IMR-90 (cell line): Measurements from ENCODE around the gene IRS2. TPM values are rescaled to one million over a fixed set of nuclear protein-coding genes. Genes with fewer than 3 reads are reported as not detected.

Source experiments
- ATAC-seq: fragments of 200-7000 bp; cut with Tn5 transposase; 2 replicates; pipeline ENCODE4 v1.9.1; 2020; ENCODE audit warnings: low read depth, mild to moderate bottlenecking, moderate library complexity
- BruUV-seq: library from RNA; stranded (reverse); fragments of 400-500 nt; replicated peaks from 2 replicates; lab custom pipeline; 2021; lab: Mats Ljungman, UMichigan
- CTCF ChIA-PET: fragments of 300-600 bp; formaldehyde crosslinking; extraction: SDS; loops from one replicate; lab custom pipeline; 2021; ENCODE audit warnings: antibody characterized with exemption; lab: Yijun Ruan, JAX
- POLR2A ChIA-PET: fragments of 300-600 bp; sonication (Branson Sonifier 250); formaldehyde crosslinking; loops from one replicate; lab custom pipeline; 2022; ENCODE audit warnings: antibody characterized with exemption; ENCODE audit not compliant: unreplicated experiment; lab: Charles Lee
- DNase-seq: peaks from one replicate; pipeline ENCODE4 v3.0.0; 2013
- H2AFZ ChIP-seq: replicated peaks from 2 replicates; pipeline ENCODE3; 2013; ENCODE audit warnings: low read length, mild to moderate bottlenecking; ENCODE audit not compliant: poor library complexity
- H2AK5ac ChIP-seq: 2 replicates; pipeline ENCODE4 v1.6.1; 2013; ENCODE audit warnings: low read depth, low read length, inconsistent platforms
- H2AK9ac ChIP-seq: replicated peaks from 2 replicates; pipeline ENCODE3; 2013; ENCODE audit warnings: mild to moderate bottlenecking, low read depth, low read length, moderate library complexity; ENCODE audit not compliant: poor library complexity
- H2BK120ac ChIP-seq: 2 replicates; pipeline ENCODE4 v1.6.1; 2013; ENCODE audit warnings: low read depth, low read length, inconsistent platforms
- H2BK15ac ChIP-seq: 3 replicates; pipeline ENCODE4 v1.6.1; 2013; ENCODE audit warnings: low read depth, low read length, inconsistent platforms
- H2BK20ac ChIP-seq: 2 replicates; pipeline ENCODE4 v1.6.1; 2013; ENCODE audit warnings: low read depth, mild to moderate bottlenecking, inconsistent platforms, low read length, moderate library complexity
- H2BK5ac ChIP-seq: 2 replicates; pipeline ENCODE4 v1.6.1; 2013; ENCODE audit warnings: mild to moderate bottlenecking, low read depth, low read length, inconsistent platforms; ENCODE audit not compliant: poor library complexity, severe bottlenecking
- H3K14ac ChIP-seq: replicated peaks from 2 replicates; pipeline ENCODE4 v1.6.1; 2013; ENCODE audit warnings: low read depth, low read length, inconsistent platforms
- H3K18ac ChIP-seq: 2 replicates; pipeline ENCODE4 v1.6.1; 2013; ENCODE audit warnings: low read depth, low read length, control low read depth
- H3K23ac ChIP-seq: 2 replicates; pipeline ENCODE4 v1.6.1; 2013; ENCODE audit warnings: low read depth, low read length, inconsistent platforms
- H3K27ac ChIP-seq: 2 replicates; pipeline ENCODE4 v1.5.1; 2013; ENCODE audit warnings: mild to moderate bottlenecking, control low read depth, low read length; ENCODE audit not compliant: insufficient read depth
- H3K27me3 ChIP-seq: 2 replicates; pipeline ENCODE4 v1.6.1; 2013; ENCODE audit warnings: low read length; ENCODE audit not compliant: control insufficient read depth, insufficient read depth
- H3K36me3 ChIP-seq: 2 replicates; pipeline ENCODE4 v1.6.1; 2013; ENCODE audit warnings: low read length, mixed read lengths; ENCODE audit not compliant: control insufficient read depth, insufficient read depth
- H3K4ac ChIP-seq: 2 replicates; pipeline ENCODE4 v1.6.1; 2013; ENCODE audit warnings: low read depth, low read length, inconsistent platforms
- H3K4me1 ChIP-seq: 2 replicates; pipeline ENCODE4 v1.6.1; 2013; ENCODE audit warnings: low read length, mixed read lengths; ENCODE audit not compliant: control insufficient read depth, insufficient read depth
- H3K4me2 ChIP-seq: 2 replicates; pipeline ENCODE4 v1.6.1; 2013; ENCODE audit warnings: low read depth, mild to moderate bottlenecking, control low read depth, low read length, moderate library complexity
- H3K4me3 ChIP-seq: 2 replicates; pipeline ENCODE4 v1.5.1; 2013; ENCODE audit warnings: low read depth, mild to moderate bottlenecking, control low read depth, low read length, moderate library complexity; ENCODE audit not compliant: insufficient read depth
- H3K56ac ChIP-seq: 2 replicates; pipeline ENCODE4 v1.6.1; 2013; ENCODE audit warnings: low read length, inconsistent platforms; ENCODE audit not compliant: insufficient read depth; ENCODE audit errors: extremely low read depth
- H3K79me1 ChIP-seq, 2 experiments: 2 replicates each; pipeline ENCODE4 v1.6.1; 2013; ENCODE audit warnings: low read length in 2 of 2, inconsistent platforms in 1 of 2, low read depth in 1 of 2
- H3K9ac ChIP-seq: 2 replicates; pipeline ENCODE4 v1.6.1; 2013; ENCODE audit warnings: low read depth, low read length, control low read depth
- H3K9me1 ChIP-seq: 2 replicates; pipeline ENCODE4 v1.6.1; 2013; ENCODE audit warnings: low read length, inconsistent platforms; ENCODE audit not compliant: insufficient read depth
- H3K9me3 ChIP-seq: 2 replicates; pipeline ENCODE4 v1.6.1; 2013; ENCODE audit warnings: low read length; ENCODE audit not compliant: control insufficient read depth, insufficient read depth
- H4K20me1 ChIP-seq: 2 replicates; pipeline ENCODE4 v1.6.1; 2013; ENCODE audit warnings: low read length, inconsistent platforms; ENCODE audit not compliant: insufficient read depth
- H4K5ac ChIP-seq: 2 replicates; pipeline ENCODE4 v1.6.1; 2013; ENCODE audit warnings: mild to moderate bottlenecking, low read depth, low read length, control low read depth
- H4K8ac ChIP-seq, 2 experiments: 2 replicates each; pipeline ENCODE4 v1.6.1; 2013; ENCODE audit warnings: low read depth in 2 of 2, low read length in 2 of 2, control low read depth in 1 of 2, inconsistent platforms in 1 of 2
- H4K91ac ChIP-seq: 2 replicates; pipeline ENCODE4 v1.6.1; 2013; ENCODE audit warnings: low read depth, low read length, inconsistent platforms; ENCODE audit not compliant: insufficient read depth
- BHLHE40 ChIP-seq: fragments of 150-350 bp; IDR thresholded peaks from 2 replicates; pipeline ENCODE4 v1.6.1; 2016; ENCODE audit warnings: mild to moderate bottlenecking, low read depth, low read length
- NFE2L2 ChIP-seq: fragments of 150-350 bp; IDR thresholded peaks from 2 replicates; pipeline ENCODE4 v1.6.1; 2016; ENCODE audit warnings: low read depth, mild to moderate bottlenecking, low read length
- WGBS, 2 experiments: methylation state at CpG; one replicate each; pipeline versions ENCODE4 v1.1.5 to v1.1.7; 2013; ENCODE audit warnings: missing lambda C conversion rate in 2 of 2; ENCODE audit not compliant: insufficient read length in 1 of 2; ENCODE audit errors: extremely low coverage in 2 of 2; 5-methylcytosine and 5-hydroxymethylcytosine counted together
- dilution Hi-C: fragments of 300-500 bp; cut with HindIII; formaldehyde crosslinking; loops from one replicate; pipeline ENCODE4 v1.14.3; 2018; ENCODE audit warnings: low sequenced_read_pairs; ENCODE audit not compliant: unreplicated experiment
- in situ Hi-C: fragments of 300-500 bp; cut with MboI; formaldehyde crosslinking; loops from 3 replicates; pipeline ENCODE4 v1.14.3; 2019; ENCODE audit warnings: low sequenced_read_pairs, inconsistent platforms, mixed read lengths
- intact Hi-C: fragments of 100-400 bp; cut with micrococcal nuclease; formaldehyde crosslinking; loops from 2 replicates; pipeline ENCODE4 v1.10.0; 2022
- polyA plus RNA-seq, 3 experiments: library from polyadenylated mRNA; depleted of rRNA; stranded (reverse); fragments of >200 nt; gene quantifications; 2 replicates each; pipeline ENCODE4 v1.2.3, GENCODE V29; 2012; ENCODE audit warnings: low replicate concordance in 1 of 3
- total RNA-seq: library from RNA; depleted of rRNA; stranded (reverse); fragments of >200 nt; gene quantifications from 2 replicates; pipeline ENCODE4 v1.2.3, GENCODE V29; 2012

IRS2 gene
- total and polyA plus RNA-seq, 2 of the 4 experiments (the other 2 are of a cell fraction): 0.36 to 1.4 TPM

DNA sequence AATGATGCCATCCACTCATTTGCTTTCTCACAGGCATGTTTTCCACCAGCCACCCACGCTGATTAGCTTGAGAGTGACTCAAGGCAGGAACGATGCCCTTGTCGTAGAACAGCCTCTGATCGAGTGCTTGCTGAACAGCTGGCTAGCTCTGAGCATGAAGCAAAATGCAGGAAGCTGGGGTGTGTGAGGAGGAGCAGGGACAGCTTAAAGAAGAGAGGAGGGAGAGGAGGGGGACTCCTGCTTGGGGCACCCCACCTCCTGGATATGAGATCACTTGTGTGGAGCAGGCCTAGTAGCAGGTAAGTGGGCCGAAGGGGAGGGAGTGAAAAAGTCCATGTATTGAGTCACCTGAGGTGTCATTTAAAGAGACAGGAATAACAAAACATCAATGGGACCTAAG lies 48.8 kb downstream of the IRS2 start:
- Histone ChIP-seq H2AK5ac (no peak overlapping the region), H3K36me3 (no peaks in the 10 kb centered on the region), H2BK120ac (no peak overlapping the region), H4K20me1 (no peaks in the 10 kb centered on the region), H2AFZ (peak overlapping the region; percentile 44), H4K5ac (no peak overlapping the region), H2AK9ac (no peak overlapping the region), H3K56ac (no peak overlapping the region), H3K4me1 (no peaks in the 10 kb centered on the region), H3K79me1 (no peaks in the 10 kb centered on the region), H3K9me3 (no peaks in the 10 kb centered on the region), H3K27ac (no peak overlapping the region), H4K91ac (no peak overlapping the region), H3K4ac (no peak overlapping the region), H2BK15ac (no peak overlapping the region), H3K14ac (no peak overlapping the region), H4K8ac (no peak overlapping the region), H3K9ac (no peak overlapping the region), H3K27me3 (peaks cover 16% of the 10 kb centered on the region), H2BK5ac (no peak overlapping the region), H3K18ac (no peak overlapping the region), H2BK20ac (no peak overlapping the region), H3K23ac (no peak overlapping the region), H3K4me2 (no peak overlapping the region), H3K4me3 (no peak overlapping the region), H3K9me1 (no peaks in the 10 kb centered on the region)
- TF ChIP-seq NFE2L2: no peak
- TF ChIP-seq BHLHE40: 0 out of 2 replicates have a peak, but pooled peaks have one; percentile 7
- no CpG with 5 or more reads among the region's 5 CpGs for WGBS, 2 experiments
- POLR2A ChIA-PET: no interaction called here
- dilution Hi-C loops: no loop called here
- intact Hi-C loops: no loop called here
- ATAC-seq (peak; percentile 63), DNase-seq (peak; percentile 65)
- CTCF ChIA-PET: no interaction called here
- BruUV-seq: no TSS peak
- in situ Hi-C loops: no loop called here
